WERI-Rb-1 (cell line): ENCODE results near the gene CFAP52.
"Not testable (repeated sequence)": the region's sequence is repeated elsewhere in the genome, so short reads cannot be mapped to it uniquely, and the experiment has no call there.

Experiments
- DNase-seq: peaks from one replicate; pipeline ENCODE4 v3.0.0-alpha.2; 2020
- H3K27ac ChIP-seq: fragments of 250-450 bp; sonication (Bioruptor Pico); 2 replicates; pipeline ENCODE4 v1.5.1; 2020; ENCODE audit warnings: mild to moderate bottlenecking, moderate library complexity
- H3K27me3 ChIP-seq: fragments of 250-450 bp; sonication (Bioruptor Pico); 2 replicates; pipeline ENCODE4 v1.5.1; 2021; ENCODE audit warnings: mild to moderate bottlenecking, low read depth, moderate library complexity; ENCODE audit not compliant: insufficient read depth, severe bottlenecking
- H3K36me3 ChIP-seq: fragments of 250-450 bp; sonication (Bioruptor Pico); 2 replicates; pipeline ENCODE4 v1.5.1; 2020; ENCODE audit warnings: mild to moderate bottlenecking, moderate library complexity
- H3K4me3 ChIP-seq: 2 replicates; pipeline ENCODE4 v1.5.1; 2011; ENCODE audit warnings: low read depth, mild to moderate bottlenecking, control low read depth, low read length
- H3K9me3 ChIP-seq: fragments of 250-450 bp; sonication (Bioruptor Pico); 2 replicates; pipeline ENCODE4 v1.5.1; 2021; ENCODE audit warnings: mild to moderate bottlenecking, moderate library complexity; ENCODE audit not compliant: severe bottlenecking
- TF ChIP-seq, protein P1 (sequence below): IDR thresholded peaks from 2 replicates; pipeline ENCODE4 v1.5.1; 2011; ENCODE audit warnings: low read depth, mild to moderate bottlenecking, control low read depth, inconsistent platforms, low read length

Gene CFAP52

DNA sequence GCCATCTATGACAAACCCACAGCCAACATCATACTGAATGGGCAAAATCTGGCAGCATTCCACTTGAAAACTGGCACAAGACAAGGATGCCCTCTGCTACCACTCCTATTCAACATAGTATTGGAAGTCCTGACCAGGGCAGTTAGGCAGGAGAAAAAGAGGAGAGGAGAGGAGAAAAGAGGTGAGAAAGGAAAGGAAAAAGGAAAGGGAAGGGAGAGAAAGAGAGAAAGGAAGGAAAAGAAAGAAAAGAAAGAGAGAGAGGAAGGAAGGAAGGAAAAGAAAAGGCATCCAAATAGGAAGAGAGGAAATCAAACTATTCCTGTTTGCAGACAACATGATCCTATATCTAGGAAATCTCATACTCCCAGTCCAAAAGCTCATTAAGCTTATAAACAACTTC lies 12.3 kb upstream of the CFAP52 start:
- no peak for DNase-seq
- Histone ChIP-seq H3K4me3 (no peak overlapping the region), H3K27ac (no peak overlapping the region), H3K36me3 (no peaks in the 10 kb centered on the region; the same call in 1 of the 2 replicates), H3K27me3 (no peaks in the 10 kb centered on the region), H3K9me3 (no peaks in the 10 kb centered on the region)
- TF ChIP-seq, protein P1, sequence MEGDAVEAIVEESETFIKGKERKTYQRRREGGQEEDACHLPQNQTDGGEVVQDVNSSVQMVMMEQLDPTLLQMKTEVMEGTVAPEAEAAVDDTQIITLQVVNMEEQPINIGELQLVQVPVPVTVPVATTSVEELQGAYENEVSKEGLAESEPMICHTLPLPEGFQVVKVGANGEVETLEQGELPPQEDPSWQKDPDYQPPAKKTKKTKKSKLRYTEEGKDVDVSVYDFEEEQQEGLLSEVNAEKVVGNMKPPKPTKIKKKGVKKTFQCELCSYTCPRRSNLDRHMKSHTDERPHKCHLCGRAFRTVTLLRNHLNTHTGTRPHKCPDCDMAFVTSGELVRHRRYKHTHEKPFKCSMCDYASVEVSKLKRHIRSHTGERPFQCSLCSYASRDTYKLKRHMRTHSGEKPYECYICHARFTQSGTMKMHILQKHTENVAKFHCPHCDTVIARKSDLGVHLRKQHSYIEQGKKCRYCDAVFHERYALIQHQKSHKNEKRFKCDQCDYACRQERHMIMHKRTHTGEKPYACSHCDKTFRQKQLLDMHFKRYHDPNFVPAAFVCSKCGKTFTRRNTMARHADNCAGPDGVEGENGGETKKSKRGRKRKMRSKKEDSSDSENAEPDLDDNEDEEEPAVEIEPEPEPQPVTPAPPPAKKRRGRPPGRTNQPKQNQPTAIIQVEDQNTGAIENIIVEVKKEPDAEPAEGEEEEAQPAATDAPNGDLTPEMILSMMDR: no peak

DNA sequence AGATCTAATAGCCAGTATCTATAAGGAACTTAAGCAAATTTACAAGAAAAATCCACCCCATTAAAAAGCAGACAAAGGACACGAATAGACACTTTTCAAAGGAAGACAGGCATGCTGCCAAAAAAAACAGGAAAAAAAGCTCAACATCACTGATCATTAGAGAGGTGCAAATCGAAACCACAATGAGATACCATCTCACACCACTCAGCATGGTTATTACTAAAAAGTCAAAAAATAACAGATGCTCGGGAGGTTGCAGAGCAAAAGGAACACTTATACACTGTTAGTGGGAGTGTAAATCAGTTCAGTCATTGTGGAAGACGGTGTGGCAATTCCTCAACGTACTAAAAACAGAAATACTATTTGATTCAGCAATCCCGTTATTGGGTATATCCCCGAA lies 10.4 kb upstream of the CFAP52 start:
- TF ChIP-seq, protein P1: no peak
- no peak overlapping the region for H3K27ac ChIP-seq

DNA sequence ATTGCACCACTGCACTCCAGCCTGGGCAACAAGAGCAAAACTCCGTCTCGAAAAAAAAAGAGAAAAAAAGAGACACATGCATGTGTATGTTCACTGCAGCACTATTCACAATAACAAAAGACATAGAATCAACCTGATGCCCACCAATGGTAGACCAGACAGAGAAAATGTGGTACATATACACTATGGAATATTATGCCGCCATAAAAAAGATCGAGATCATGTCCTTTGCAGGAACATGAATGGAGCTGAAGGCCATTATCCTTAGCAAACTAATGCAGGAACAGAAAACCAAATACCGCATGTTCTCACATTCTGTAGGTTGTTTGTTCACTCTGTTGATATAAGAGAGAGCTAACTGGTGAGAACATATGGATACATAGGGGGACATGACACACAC lies 9.7 kb upstream of the CFAP52 start:
- not testable (repeated sequence) for H3K27ac ChIP-seq, H3K9me3 ChIP-seq, DNase-seq

More for the DNA sequence above, 10.4 kb upstream of the CFAP52 start:
- Histone ChIP-seq H3K27me3 (no peaks in the 10 kb centered on the region), H3K4me3 (no peak overlapping the region), H3K9me3 (no peaks in the 10 kb centered on the region), H3K36me3 (no peaks in the 10 kb centered on the region; the same call in 1 of the 2 replicates)
- no peak for DNase-seq

DNA sequence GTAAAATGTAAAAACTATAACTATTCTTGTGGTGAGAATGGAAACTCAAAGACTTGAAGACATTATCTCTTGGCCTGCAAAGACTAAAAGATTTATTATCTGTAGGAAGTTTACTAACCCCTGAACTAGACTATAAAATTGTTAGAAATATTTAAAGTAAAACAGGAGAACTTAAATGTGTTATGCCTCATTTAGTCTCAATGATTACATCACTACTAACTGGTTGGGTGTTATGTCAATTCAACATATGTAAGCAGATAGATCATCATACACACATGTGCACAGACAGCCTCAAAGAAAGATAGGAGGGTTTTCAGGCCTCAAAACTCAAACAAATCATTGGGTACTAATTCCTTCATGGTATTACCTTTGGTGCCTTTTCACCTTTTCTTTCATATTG lies 8.4 kb upstream of the CFAP52 start:
- H3K27me3 ChIP-seq: no peaks in the 10 kb centered on the region
- no peaks in the 10 kb centered on the region; the same call in 1 of the 2 replicates for H3K36me3 ChIP-seq
- no peak overlapping the region for H3K4me3 ChIP-seq
- no peak overlapping the region for H3K27ac ChIP-seq
- no peaks in the 10 kb centered on the region for H3K9me3 ChIP-seq
- DNase-seq: no peak
- TF ChIP-seq, protein P1: no peak

More for the DNA sequence above, 9.7 kb upstream of the CFAP52 start:
- H3K27me3 ChIP-seq, H3K4me3 ChIP-seq, H3K36me3 ChIP-seq: not testable (repeated sequence)

DNA sequence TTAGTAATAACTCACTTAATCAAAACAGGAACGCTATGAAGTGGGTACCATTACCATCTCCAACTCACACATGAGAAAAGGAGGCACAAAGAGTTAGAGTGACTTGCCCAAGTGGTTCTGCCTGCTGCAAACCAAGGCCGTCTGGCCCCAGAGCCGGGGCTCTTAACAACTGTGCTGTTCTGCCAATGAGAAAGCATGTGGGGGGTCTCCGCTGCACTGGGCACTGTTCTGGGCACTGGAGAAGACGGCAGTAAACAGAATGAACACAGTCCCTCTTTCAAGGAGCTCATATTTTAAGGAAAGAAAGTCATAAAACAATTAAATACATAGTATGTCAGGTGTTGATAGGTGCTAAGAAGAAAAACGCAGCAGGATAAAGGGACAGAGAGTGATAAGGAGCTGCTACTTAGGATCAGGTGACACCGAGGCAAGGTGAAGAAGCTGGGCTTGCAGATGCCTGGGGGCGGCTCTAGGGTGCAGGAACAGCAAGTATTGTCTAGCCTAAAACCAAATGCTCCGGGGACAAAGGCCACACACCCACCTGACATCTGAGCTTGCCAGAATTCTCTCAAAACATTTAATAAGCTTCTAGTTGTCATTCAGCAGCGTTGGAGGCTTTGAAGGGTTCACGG lies 7.4 kb upstream of the CFAP52 start:
- Histone ChIP-seq H3K4me3 (no peak overlapping the region), H3K27ac (no peak overlapping the region), H3K27me3 (no peaks in the 10 kb centered on the region), H3K9me3 (no peaks in the 10 kb centered on the region), H3K36me3 (no peaks in the 10 kb centered on the region; the same call in 1 of the 2 replicates)
- no peak for DNase-seq
- TF ChIP-seq, protein P1: no peak

DNA sequence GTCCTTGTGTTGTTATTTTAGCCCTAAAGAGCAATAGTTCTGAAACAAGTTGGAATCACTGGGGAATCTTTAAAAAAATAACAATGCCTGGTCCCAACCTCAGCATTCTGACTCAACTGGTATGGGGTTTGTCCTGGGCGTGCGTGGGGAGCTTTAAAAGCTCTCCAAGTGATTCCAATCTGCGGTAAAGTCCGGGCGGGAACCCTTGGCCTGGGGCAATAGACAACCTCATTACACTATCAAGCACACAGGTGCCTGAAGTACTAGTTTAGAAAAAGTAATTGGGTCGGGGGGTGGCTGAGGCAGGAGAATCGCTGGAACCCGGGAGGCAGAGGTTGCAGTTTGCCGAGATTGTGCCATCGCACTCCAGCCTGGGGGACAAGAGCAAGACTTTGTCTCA lies 5.2 kb upstream of the CFAP52 start:
- Histone ChIP-seq H3K4me3 (no peak overlapping the region), H3K27me3 (no peaks in the 10 kb centered on the region), H3K27ac (no peak overlapping the region), H3K9me3 (no peaks in the 10 kb centered on the region), H3K36me3 (no peaks in the 10 kb centered on the region; the same call in 1 of the 2 replicates)
- no peak for DNase-seq
- TF ChIP-seq, protein P1: no peak
